ENCODE results near the gene ZNF350. TPM values are rescaled to one million over a fixed set of nuclear protein-coding genes. Genes with fewer than 3 reads are reported as not detected.
A peak's percentile ranks its signal among the peaks of the same experiment; 100 is the strongest.
"Not testable (repeated sequence)": the region's sequence is repeated elsewhere in the genome, so short reads cannot be mapped to it uniquely, and the experiment has no call there.

ZNF350 gene
- total RNA-seq, 3 donors from 2014 or later (not counting 1 experiment from before 2014, with no cell fraction given): 32.3 to 46.9 (median 36.6) TPM

- Histone ChIP-seq H3K4me3 (ENCODE audit: low read length) (peak within 1 kb of the TSS; percentile 84), H3K36me3 (ENCODE audit: control insufficient read depth, insufficient read depth, low read length) (peaks cover 22% of the 10 kb centered on the region), H3K27me3 (ENCODE audit: control insufficient read depth, insufficient read depth, low read length) (no peaks in the 10 kb centered on the region), H3K27ac (ENCODE audit: low read length) (peak within 1 kb of the TSS; percentile 93), H3K4me1 (ENCODE audit: control insufficient read depth, insufficient read depth, low read length) (peaks cover 7% of the 10 kb centered on the region), H3K9me3 (ENCODE audit: control insufficient read depth, insufficient read depth, low read length) (peaks cover 42% of the 10 kb centered on the region)
- no peak for TF ChIP-seq CTCF (IDR thresholded peaks at IDR 0.05)
- peak; percentile 90 for DNase-seq
- under 1% methylated on average over 53 of the region's 53 CpGs for WGBS (ENCODE audit: insufficient coverage)
- peaks cover 45% of the 10 kb centered on the region for H3K36me3 Mint-ChIP-seq
- H3K27me3 Mint-ChIP-seq (ENCODE audit: low read depth in 2 of 2): no peaks in the 10 kb centered on the region
- H3K27ac Mint-ChIP-seq: peak within 1 kb of the TSS; percentile 94 to 99
- peak within 1 kb of the TSS; percentile 89 for H3K4me3 Mint-ChIP-seq
- ATAC-seq: peak; percentile 83 to 94 (median 87)
- intact Hi-C loops (cut with micrococcal nuclease): loop anchor here (1.0 kb wide), 3 partner anchors 20 to 42 kb away; partner anchors contain the start of genes ZNF350 and ZNF615
- peaks cover 24 to 30% of the 10 kb centered on the region in 2 donors for H3K4me1 Mint-ChIP-seq
- H3K9me3 Mint-ChIP-seq: peaks cover under 1 to 8% of the 10 kb centered on the region in 2 donors
These were observed 41.6 kb upstream of the ZNF350 start, which contains the start of gene ZNF614 for GRCh38 chr19:52028027-52028779. Gene ZNF614 (minus strand): TSS chr19:52028379. CDS start chr19:52025745, 2,634 bp downstream.

GRCh38 chr19:52026255-52026990, 39.8 kb upstream of the ZNF350 start:
- H3K27me3 ChIP-seq (ENCODE audit: control insufficient read depth, insufficient read depth, low read length); H3K27ac ChIP-seq (ENCODE audit: low read length); H3K4me3 ChIP-seq (ENCODE audit: low read length); H3K4me1 ChIP-seq (ENCODE audit: control insufficient read depth, insufficient read depth, low read length); ATAC-seq; H3K27me3 Mint-ChIP-seq (ENCODE audit: low read depth in 2 of 2); intact Hi-C loops (cut with micrococcal nuclease); DNase-seq: not testable (repeated sequence)
- H3K36me3 Mint-ChIP-seq: peaks cover 49% of the 10 kb centered on the region
- peak overlapping the region; percentile 42 for H3K4me3 Mint-ChIP-seq
- peaks cover 3 to 15% of the 10 kb centered on the region in 2 donors for H3K9me3 Mint-ChIP-seq
- H3K27ac Mint-ChIP-seq: peak overlapping the region; percentile 94 to 99
- WGBS (ENCODE audit: insufficient coverage): 97% methylated on average over 14 of the region's 15 CpGs
- H3K36me3 ChIP-seq (ENCODE audit: control insufficient read depth, insufficient read depth, low read length): peaks cover 27% of the 10 kb centered on the region
- peaks cover 41% of the 10 kb centered on the region for H3K9me3 ChIP-seq (ENCODE audit: control insufficient read depth, insufficient read depth, low read length)
- peaks cover 24 to 30% of the 10 kb centered on the region in 2 donors for H3K4me1 Mint-ChIP-seq

GRCh38 chr19:52024478-52024877, 37.8 kb upstream of the ZNF350 start:
- H3K27me3 ChIP-seq (ENCODE audit: control insufficient read depth, insufficient read depth, low read length); H3K27ac ChIP-seq (ENCODE audit: low read length); H3K27ac Mint-ChIP-seq; H3K4me1 ChIP-seq (ENCODE audit: control insufficient read depth, insufficient read depth, low read length); H3K27me3 Mint-ChIP-seq (ENCODE audit: low read depth in 2 of 2); ATAC-seq; intact Hi-C loops (cut with micrococcal nuclease); H3K4me3 Mint-ChIP-seq; DNase-seq; H3K4me3 ChIP-seq (ENCODE audit: low read length): not testable (repeated sequence)
- Mint-ChIP-seq H3K36me3 (peaks cover 57% of the 10 kb centered on the region), H3K4me1 (peaks cover 24 to 30% of the 10 kb centered on the region in 2 donors), H3K9me3 (peaks cover 6 to 23% of the 10 kb centered on the region in 2 donors)
- H3K36me3 ChIP-seq (ENCODE audit: control insufficient read depth, insufficient read depth, low read length): peaks cover 46% of the 10 kb centered on the region
- WGBS (ENCODE audit: insufficient coverage): 98% methylated on average over 4 of the region's 4 CpGs
- H3K9me3 ChIP-seq (ENCODE audit: control insufficient read depth, insufficient read depth, low read length): peaks cover 51% of the 10 kb centered on the region

GRCh38 chr19:52022193-52022592, 35.6 kb upstream of the ZNF350 start:
- H3K4me3 Mint-ChIP-seq: no peak overlapping the region
- DNase-seq (no peak), ATAC-seq (no peak)
- peaks cover 8 to 26% of the 10 kb centered on the region in 2 donors for H3K9me3 Mint-ChIP-seq
- 98% methylated on average over 14 of the region's 15 CpGs for WGBS (ENCODE audit: insufficient coverage)
- TF ChIP-seq CTCF (IDR thresholded peaks at IDR 0.05): no peak
- no peak overlapping the region for H3K27ac Mint-ChIP-seq
- H3K36me3 ChIP-seq (ENCODE audit: control insufficient read depth, insufficient read depth, low read length): peaks cover 68% of the 10 kb centered on the region
- H3K27ac ChIP-seq (ENCODE audit: low read length): no peak overlapping the region
- peaks cover 5 to 12% of the 10 kb centered on the region in 2 donors for H3K4me1 Mint-ChIP-seq
- peaks cover 73% of the 10 kb centered on the region for H3K36me3 Mint-ChIP-seq
- H3K4me3 ChIP-seq (ENCODE audit: low read length): no peak overlapping the region
- intact Hi-C loops (cut with micrococcal nuclease): no loop called here
- H3K9me3 ChIP-seq (ENCODE audit: control insufficient read depth, insufficient read depth, low read length): peaks cover 65% of the 10 kb centered on the region
- no peaks in the 10 kb centered on the region for H3K4me1 ChIP-seq (ENCODE audit: control insufficient read depth, insufficient read depth, low read length)
- no peaks in the 10 kb centered on the region for H3K27me3 ChIP-seq (ENCODE audit: control insufficient read depth, insufficient read depth, low read length)
- H3K27me3 Mint-ChIP-seq (ENCODE audit: low read depth in 2 of 2): no peaks in the 10 kb centered on the region
